ENCODE results near the gene RBM12. TPM values are rescaled to one million over a fixed set of nuclear protein-coding genes. Genes with fewer than 3 reads are reported as not detected.

Gene RBM12
- total RNA-seq, 1 donor from 2014 or later = 189 TPM

DNA sequence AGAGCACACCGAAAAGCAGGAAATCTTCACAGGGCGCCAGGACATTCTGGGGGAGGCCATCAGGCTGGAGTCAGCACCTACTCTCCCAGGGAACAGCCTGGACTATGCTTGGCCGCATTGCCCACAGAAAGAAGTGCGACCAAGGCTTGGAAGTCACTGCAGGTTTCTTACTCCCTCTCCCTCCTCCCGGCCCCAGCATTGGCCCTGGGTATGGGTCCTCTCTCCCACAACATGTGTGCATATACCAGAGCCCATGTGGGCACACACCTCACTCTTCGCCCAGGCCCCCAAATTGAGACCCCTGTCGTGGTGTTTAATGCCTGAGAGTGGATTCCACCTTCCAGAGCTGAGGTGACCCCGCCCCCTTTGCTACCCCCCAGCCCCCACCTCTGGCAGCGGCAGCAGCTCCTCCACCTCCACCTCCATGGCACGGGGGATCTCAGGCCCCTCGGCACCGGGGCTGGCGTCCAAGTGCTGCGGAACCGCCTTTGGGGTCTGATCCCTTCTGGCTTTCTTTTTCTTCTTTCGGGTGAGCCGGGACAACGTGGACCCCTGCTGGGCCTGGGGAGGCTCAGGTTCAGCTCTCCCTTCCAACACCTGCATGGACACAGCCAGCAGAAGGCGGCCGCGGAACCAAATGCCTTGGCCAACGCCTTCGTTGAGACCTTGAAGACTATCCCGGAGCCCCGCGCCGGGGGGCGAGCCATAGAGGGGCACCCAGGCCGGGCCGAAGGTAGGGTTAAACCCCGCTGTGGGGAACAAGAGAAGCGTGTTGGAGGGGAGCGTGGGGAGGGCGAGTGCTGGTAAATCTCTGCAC, 64.3 kb downstream of the RBM12 start:
- no peak for TF ChIP-seq CTCF (conservative IDR thresholded peaks at IDR 0.05)
- no peaks in the 10 kb centered on the region for H3K36me3 Mint-ChIP-seq (ENCODE audit: low read depth)
- H3K4me3 Mint-ChIP-seq = peak overlapping the region; percentile 83
- peaks cover 5% of the 10 kb centered on the region for H3K4me1 Mint-ChIP-seq
- H3K27ac Mint-ChIP-seq (ENCODE audit: unreplicated experiment) = no peak overlapping the region
- DNase-seq (ENCODE audit: low read depth, low spot score) = no peak
- H3K27me3 Mint-ChIP-seq (ENCODE audit: low read depth) = peaks cover 72% of the 10 kb centered on the region
- no peaks in the 10 kb centered on the region for H3K9me3 Mint-ChIP-seq

GRCh38 chr20:35599776-35600120, 65.0 kb downstream of the RBM12 start:
- TF ChIP-seq CTCF (conservative IDR thresholded peaks at IDR 0.05) = no peak
- Mint-ChIP-seq H3K4me1 (peaks cover 5% of the 10 kb centered on the region), H3K9me3 (no peaks in the 10 kb centered on the region), H3K27me3 (ENCODE audit: low read depth) (peaks cover 72% of the 10 kb centered on the region), H3K27ac (ENCODE audit: unreplicated experiment) (no peak overlapping the region), H3K36me3 (ENCODE audit: low read depth) (no peaks in the 10 kb centered on the region), H3K4me3 (no peak overlapping the region)
- no peak for DNase-seq (ENCODE audit: low read depth, low spot score)

Other genes with a start within 250 kb of the RBM12 start
- gene GDF5, start 226.7 kb downstream of the RBM12 start, total RNA-seq = 0.14 TPM in 1 of 2 replicates, not detected in the other
- gene CEP250, start 209.3 kb downstream of the RBM12 start, total RNA-seq = 64.5 and 67.7 TPM in 2 replicates
- not detected in 2 replicates for gene C20orf173, start 135.2 kb downstream of the RBM12 start, total RNA-seq
- 250 and 267 TPM in 2 replicates for gene ERGIC3, start 122.8 kb downstream of the RBM12 start, total RNA-seq
- 2.3 and 3.1 TPM in 2 replicates for gene SPAG4, start 49.1 kb downstream of the RBM12 start, total RNA-seq
- gene CPNE1, start within 50 bp of the RBM12 start, total RNA-seq = 236 and 245 TPM in 2 replicates
- gene NFS1, start 34.5 kb upstream of the RBM12 start, total RNA-seq = 19.4 and 21.3 TPM in 2 replicates
- gene ROMO1, start 34.5 kb upstream of the RBM12 start, total RNA-seq = 151 and 158 TPM in 2 replicates
- 333 and 357 TPM in 2 replicates for gene RBM39, start 77.4 kb upstream of the RBM12 start, total RNA-seq
- gene PHF20, start 107.1 kb upstream of the RBM12 start, total RNA-seq = 53.0 and 57.1 TPM in 2 replicates